ENCODE data around the gene BTBD19.

GRCh38 chr1:44803062-44803311 lies 5.3 kb upstream of the BTBD19 start:
- TF ChIP-seq EGR1 (IDR thresholded peaks at IDR 0.05; ENCODE audit: low read depth) (no peak), SRF (IDR thresholded peaks at IDR 0.05; ENCODE audit: low read depth) (no peak), EZH2phosphoT487 (IDR thresholded peaks at IDR 0.05; ENCODE audit: borderline replicate concordance) (no peak), POLR2A (IDR thresholded peaks at IDR 0.05; ENCODE audit: borderline replicate concordance, extremely low read depth, insufficient read depth, insufficient read length) (no peak), CEBPB (IDR thresholded peaks at IDR 0.05; ENCODE audit: low read depth) (no peak)

Measured in HCT116 (cell line).